CD4-positive, alpha-beta T cell (primary cell): ENCODE measurements around the gene BIRC5. TPM values are rescaled to one million over a fixed set of nuclear protein-coding genes. Genes with fewer than 3 reads are reported as not detected.

Experiments
- ATAC-seq: fragments of 200-7000 bp; cut with Tn5 transposase; one replicate; pipeline ENCODE4 v1.10.0; 2022; ENCODE audit warnings: mild to moderate bottlenecking; ENCODE audit not compliant: poor library complexity
- CTCF ChIA-PET: fragments of 350-600 bp; sonication (Branson Sonifier 250); formaldehyde crosslinking; loops from one replicate; lab custom pipeline; 2021; ENCODE audit warnings: antibody characterized with exemption, inconsistent platforms; lab: Charles Lee
- POLR2A ChIA-PET: fragments of 350-600 bp; sonication (Branson Sonifier 250); formaldehyde crosslinking; loops from one replicate; lab custom pipeline; 2021; ENCODE audit warnings: antibody characterized with exemption, inconsistent platforms; lab: Charles Lee
- DNase-seq, 14 experiments: peaks; one replicate each; pipeline ENCODE4 v3.0.0-alpha.2; 2013 to 2020; ENCODE audit warnings: mixed read lengths in 2 of 14
- H3K27ac ChIP-seq, 2 donors: one replicate each; pipeline versions ENCODE4 v1.5.1 to v1.7.0; 2013; ENCODE audit warnings: low read length in 2 of 2, low read depth in 1 of 2, mild to moderate bottlenecking in 1 of 2
- H3K27me3 ChIP-seq, 2 experiments: 1 replicate in 1 of 2; 2 replicates in 1 of 2; pipeline versions ENCODE4 v1.6.1 to v1.7.0; 2013; ENCODE audit warnings: low read length in 2 of 2, control low read depth in 1 of 2, mild to moderate bottlenecking in 1 of 2, moderate library complexity in 1 of 2; ENCODE audit not compliant: insufficient read depth in 2 of 2, control insufficient read depth in 1 of 2
- H3K36me3 ChIP-seq: one replicate; pipeline ENCODE4 v1.6.1; 2013; ENCODE audit warnings: low read length, control low read depth; ENCODE audit not compliant: insufficient read depth
- H3K4me1 ChIP-seq: one replicate; pipeline ENCODE4 v1.6.1; 2013; ENCODE audit warnings: low read length, control low read depth; ENCODE audit not compliant: insufficient read depth
- H3K4me3 ChIP-seq: one replicate; pipeline ENCODE4 v1.5.1; 2013; ENCODE audit warnings: mild to moderate bottlenecking, low read length, moderate library complexity
- H3K9me3 ChIP-seq, 2 experiments: 1 replicate in 1 of 2; 2 replicates in 1 of 2; pipeline versions ENCODE4 v1.6.1 to v1.7.0; 2013; ENCODE audit warnings: low read length in 2 of 2, mild to moderate bottlenecking in 2 of 2, control low read depth in 1 of 2, moderate library complexity in 1 of 2; ENCODE audit not compliant: control insufficient read depth in 1 of 2, insufficient read depth in 1 of 2
- H3K27ac Mint-ChIP-seq: one replicate; pipeline ENCODE4 v1.8.0; 2020; ENCODE audit warnings: mixed read lengths
- H3K27me3 Mint-ChIP-seq: one replicate; pipeline ENCODE4 v1.8.0; 2021; ENCODE audit warnings: mixed read lengths
- H3K36me3 Mint-ChIP-seq: one replicate; pipeline ENCODE4 v1.8.0; 2021; ENCODE audit warnings: low read depth, mixed read lengths
- H3K4me1 Mint-ChIP-seq: one replicate; pipeline ENCODE4 v1.8.0; 2021; ENCODE audit warnings: low read depth, mixed read lengths
- H3K4me3 Mint-ChIP-seq: one replicate; pipeline ENCODE4 v1.8.0; 2020; ENCODE audit warnings: mild to moderate bottlenecking, mixed read lengths
- H3K9me3 Mint-ChIP-seq: one replicate; pipeline ENCODE4 v1.8.0; 2020; ENCODE audit warnings: mixed read lengths
- CTCF ChIP-seq: fragments of 200-600 bp; IDR thresholded peaks from one replicate; pipeline ENCODE4 v1.8.0; 2022; ENCODE audit warnings: antibody characterized with exemption, mild to moderate bottlenecking
- intact Hi-C, 2 experiments: fragments of 100-400 bp; cut with DNase I in 1 of 2; cut with micrococcal nuclease in 1 of 2; formaldehyde crosslinking; loops; one replicate each; pipeline versions ENCODE4 v1.15.1 to v1.9.0; 2023 to 2025; cut with DNase I, micrococcal nuclease
- total RNA-seq, 174 experiments: library from RNA in 2 of 174; stranded (reverse) in 2 of 174; gene quantifications; one replicate each; pipeline ENCODE4 v1.2.3 and lab custom pipeline; 2021 to 2026

BIRC5 gene
- total RNA-seq, 2 experiments from 2014 or later: 0.39 to 0.41 TPM

GRCh38 chr17:78197147-78197832, 16.8 kb upstream of the BIRC5 start:
- no peak overlapping the region for H3K27ac ChIP-seq
- H3K9me3 Mint-ChIP-seq: no peaks in the 10 kb centered on the region
- H3K4me1 Mint-ChIP-seq: no peaks in the 10 kb centered on the region
- no peaks in the 10 kb centered on the region for H3K27me3 ChIP-seq
- intact Hi-C loops: no loop called here
- ChIA-PET POLR2A (no interaction called here), CTCF (interaction anchor here (0.7 to 1.0 kb wide), 2 partner anchors 41 to 100 kb away, joined by 3 read pairs; no protein-coding TSS in a partner anchor)
- H3K27me3 Mint-ChIP-seq: no peaks in the 10 kb centered on the region
- DNase-seq (no peak), ATAC-seq (no peak)
- no peaks in the 10 kb centered on the region for H3K36me3 Mint-ChIP-seq
- peaks cover 3% of the 10 kb centered on the region for H3K4me1 ChIP-seq
- no peak for TF ChIP-seq CTCF
- no peaks in the 10 kb centered on the region for H3K36me3 ChIP-seq
- no peak overlapping the region for H3K4me3 ChIP-seq
- no peaks in the 10 kb centered on the region for H3K9me3 ChIP-seq
- H3K27ac Mint-ChIP-seq: no peak overlapping the region
- H3K4me3 Mint-ChIP-seq: no peak overlapping the region

- TF ChIP-seq CTCF: no peak
- H3K27me3 Mint-ChIP-seq: no peaks in the 10 kb centered on the region
- no peaks in the 10 kb centered on the region for H3K9me3 Mint-ChIP-seq
- ATAC-seq (no peak), DNase-seq (no peak)
- no peak overlapping the region for H3K27ac ChIP-seq
- H3K9me3 ChIP-seq: no peaks in the 10 kb centered on the region
- no peaks in the 10 kb centered on the region for H3K4me1 Mint-ChIP-seq
- no peak overlapping the region for H3K27ac Mint-ChIP-seq
- H3K4me3 Mint-ChIP-seq: no peak overlapping the region
- H3K36me3 ChIP-seq: no peaks in the 10 kb centered on the region
- POLR2A ChIA-PET: no interaction called here
- H3K4me1 ChIP-seq: peaks cover 3% of the 10 kb centered on the region
- H3K36me3 Mint-ChIP-seq: no peaks in the 10 kb centered on the region
- intact Hi-C loops: no loop called here
- H3K27me3 ChIP-seq: no peaks in the 10 kb centered on the region
- H3K4me3 ChIP-seq: no peak overlapping the region
- CTCF ChIA-PET: interaction anchor here (0.6 kb wide), 1 partner anchor 1196 kb away, joined by 3 read pairs; no protein-coding TSS in a partner anchor
Observed at GRCh38 chr17:78200451-78200850, 13.6 kb upstream of the BIRC5 start.

GRCh38 chr17:78202666-78203065, 11.4 kb upstream of the BIRC5 start:
- POLR2A ChIA-PET: interaction anchor here (0.6 kb wide), 1 partner anchor 111 kb away, joined by 3 read pairs; no protein-coding TSS in a partner anchor
- no peak for DNase-seq
- ATAC-seq: no peak
- no peak overlapping the region for H3K27ac ChIP-seq
- Mint-ChIP-seq H3K4me1 (no peaks in the 10 kb centered on the region), H3K4me3 (no peak overlapping the region), H3K27ac (no peak overlapping the region), H3K36me3 (no peaks in the 10 kb centered on the region), H3K27me3 (no peaks in the 10 kb centered on the region), H3K9me3 (no peaks in the 10 kb centered on the region)
- H3K9me3 ChIP-seq: no peaks in the 10 kb centered on the region
- H3K4me1 ChIP-seq: peaks cover 3% of the 10 kb centered on the region
- no peaks in the 10 kb centered on the region for H3K27me3 ChIP-seq
- H3K4me3 ChIP-seq: no peak overlapping the region
- intact Hi-C loops: no loop called here
- H3K36me3 ChIP-seq: no peaks in the 10 kb centered on the region
- no peak for TF ChIP-seq CTCF
- CTCF ChIA-PET: interaction anchor here (0.6 kb wide), 1 partner anchor 9 kb away, joined by 3 read pairs; no protein-coding TSS in a partner anchor
